ENCODE measurements around the gene MYO1E. TPM values are rescaled to one million over a fixed set of nuclear protein-coding genes. Genes with fewer than 3 reads are reported as not detected.

MYO1E gene
- total RNA-seq, 1 donor, result 93.5 TPM

DNA sequence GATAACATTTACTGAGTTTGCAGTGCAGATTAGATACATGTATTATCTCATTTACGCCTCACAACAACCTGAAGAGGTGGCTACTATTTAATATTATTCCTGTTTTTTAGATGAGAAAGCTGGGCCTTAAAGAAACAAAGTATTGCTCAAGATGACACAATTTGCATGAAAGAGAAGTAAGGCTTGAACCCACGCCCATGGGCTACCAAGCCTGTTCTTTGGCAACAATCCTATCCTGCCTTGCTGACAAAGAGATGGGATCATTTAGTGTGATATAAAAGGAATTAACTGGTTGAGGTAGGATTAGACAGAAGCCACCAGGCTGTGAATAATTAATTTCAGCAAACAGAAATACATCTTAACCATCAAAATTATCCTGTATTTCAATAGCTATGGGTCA lies 175.2 kb downstream of the MYO1E start:
- no peak overlapping the region for H3K4me3 ChIP-seq (ENCODE audit: low read depth, low read length)
- peak; percentile 35 for DNase-seq (ENCODE audit: low read depth)
- TF ChIP-seq, protein P1, sequence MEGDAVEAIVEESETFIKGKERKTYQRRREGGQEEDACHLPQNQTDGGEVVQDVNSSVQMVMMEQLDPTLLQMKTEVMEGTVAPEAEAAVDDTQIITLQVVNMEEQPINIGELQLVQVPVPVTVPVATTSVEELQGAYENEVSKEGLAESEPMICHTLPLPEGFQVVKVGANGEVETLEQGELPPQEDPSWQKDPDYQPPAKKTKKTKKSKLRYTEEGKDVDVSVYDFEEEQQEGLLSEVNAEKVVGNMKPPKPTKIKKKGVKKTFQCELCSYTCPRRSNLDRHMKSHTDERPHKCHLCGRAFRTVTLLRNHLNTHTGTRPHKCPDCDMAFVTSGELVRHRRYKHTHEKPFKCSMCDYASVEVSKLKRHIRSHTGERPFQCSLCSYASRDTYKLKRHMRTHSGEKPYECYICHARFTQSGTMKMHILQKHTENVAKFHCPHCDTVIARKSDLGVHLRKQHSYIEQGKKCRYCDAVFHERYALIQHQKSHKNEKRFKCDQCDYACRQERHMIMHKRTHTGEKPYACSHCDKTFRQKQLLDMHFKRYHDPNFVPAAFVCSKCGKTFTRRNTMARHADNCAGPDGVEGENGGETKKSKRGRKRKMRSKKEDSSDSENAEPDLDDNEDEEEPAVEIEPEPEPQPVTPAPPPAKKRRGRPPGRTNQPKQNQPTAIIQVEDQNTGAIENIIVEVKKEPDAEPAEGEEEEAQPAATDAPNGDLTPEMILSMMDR (IDR thresholded peaks at IDR 0.05; ENCODE audit: insufficient read depth, low read length), result no peak

DNA sequence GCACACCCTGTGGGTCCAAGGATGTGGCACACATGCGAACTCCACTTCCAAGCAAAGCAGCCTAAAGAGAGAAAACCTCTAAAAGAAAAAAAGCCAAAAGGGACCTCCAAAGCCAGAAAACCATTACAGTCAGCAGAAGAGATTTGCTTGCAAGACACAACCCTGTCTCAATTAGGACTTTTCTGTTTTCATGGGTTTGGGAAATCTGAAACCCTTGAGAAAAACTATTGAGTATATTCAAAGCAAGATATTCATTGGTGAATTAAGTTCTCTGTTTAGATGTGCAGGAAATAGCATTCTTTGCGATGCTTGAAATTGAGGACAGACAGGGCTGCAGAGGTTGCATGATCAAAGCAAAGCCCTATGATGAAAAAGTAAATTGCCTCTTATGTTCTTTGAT lies 176.3 kb downstream of the MYO1E start:
- no peak overlapping the region for H3K4me3 ChIP-seq (ENCODE audit: low read depth, low read length)
- no peak for DNase-seq (ENCODE audit: low read depth)
- TF ChIP-seq, protein P1 (IDR thresholded peaks at IDR 0.05; ENCODE audit: insufficient read depth, low read length), result no peak

DNA sequence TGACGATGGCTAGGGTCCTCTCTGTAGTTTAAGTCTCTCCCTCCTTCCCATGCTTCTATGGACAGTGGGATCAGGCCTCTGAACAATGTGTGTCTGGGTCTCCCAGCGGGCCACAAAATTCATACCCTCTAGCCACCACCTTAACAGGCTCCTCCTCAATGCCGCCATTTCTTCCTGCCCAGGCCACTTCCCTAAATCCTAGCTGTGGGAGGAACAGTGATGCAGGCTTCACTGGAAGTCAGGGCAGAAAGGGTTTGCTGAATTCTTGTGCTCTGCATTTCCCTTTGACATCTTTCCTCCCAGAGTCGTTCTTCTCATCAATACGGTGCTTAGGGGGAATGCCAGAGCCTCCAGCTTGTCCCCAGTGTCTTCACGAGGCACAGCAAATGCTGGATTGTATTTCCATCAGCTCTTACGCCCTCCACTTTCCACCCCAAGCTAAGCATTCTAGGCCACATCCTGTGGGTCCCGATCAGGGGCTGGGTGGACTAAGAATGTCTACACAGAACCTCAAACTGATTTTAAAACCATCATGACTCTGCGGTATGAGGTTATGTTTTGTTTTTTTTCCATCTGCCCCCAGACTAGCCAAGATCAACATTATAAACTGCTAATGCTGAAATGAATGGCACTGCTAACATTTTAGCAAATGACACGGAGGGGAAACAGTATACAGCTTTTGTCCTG lies 177.9 kb downstream of the MYO1E start:
- no peak for DNase-seq (ENCODE audit: low read depth)
- no peak overlapping the region for H3K4me3 ChIP-seq (ENCODE audit: low read depth, low read length)
- TF ChIP-seq, protein P1 (IDR thresholded peaks at IDR 0.05; ENCODE audit: insufficient read depth, low read length), result no peak

DNA sequence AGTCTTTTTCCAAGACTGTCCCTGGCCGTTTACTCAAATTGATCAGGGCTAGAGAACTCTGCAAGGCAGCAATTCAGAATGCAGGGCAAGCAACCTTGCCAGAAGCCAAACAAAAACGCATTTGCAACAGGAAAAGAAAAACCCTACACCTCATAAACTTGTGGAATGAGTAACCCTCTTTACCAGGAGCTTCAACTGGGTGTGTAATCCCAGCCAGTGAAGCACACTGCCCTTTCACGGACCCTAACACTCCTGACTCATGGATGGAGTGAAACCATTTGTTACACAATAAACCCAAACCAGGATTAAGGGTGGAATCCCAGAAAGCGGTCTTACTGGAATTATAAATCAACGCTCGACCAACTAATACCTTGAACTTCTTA lies 180.8 kb downstream of the MYO1E start:
- peak overlapping the region; percentile 2 for H3K4me3 ChIP-seq (ENCODE audit: low read depth, low read length)
- TF ChIP-seq, protein P1 (IDR thresholded peaks at IDR 0.05; ENCODE audit: insufficient read depth, low read length), result no peak
- peak; percentile 90 for DNase-seq (ENCODE audit: low read depth)

DNA sequence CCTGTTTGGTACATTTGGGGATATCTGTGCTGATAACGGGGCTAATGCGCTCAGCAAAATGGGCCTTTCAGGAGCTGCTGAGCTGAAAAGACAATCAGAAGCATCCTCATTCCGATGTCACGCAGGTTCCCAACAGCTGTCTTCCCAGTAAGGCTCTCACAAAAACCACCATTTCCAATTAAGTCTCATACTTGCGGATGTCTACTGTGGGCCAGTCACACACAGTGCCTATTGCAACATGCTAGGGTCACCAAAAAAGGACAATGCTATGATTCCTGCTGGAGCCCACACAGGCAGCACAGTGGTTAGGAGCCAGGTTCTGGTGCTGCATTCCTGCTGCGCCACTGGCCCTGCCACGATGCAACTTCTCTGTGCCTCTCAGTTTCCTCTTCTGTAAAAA lies 182.4 kb downstream of the MYO1E start:
- TF ChIP-seq, protein P1 (IDR thresholded peaks at IDR 0.05; ENCODE audit: insufficient read depth, low read length), result no peak
- DNase-seq (ENCODE audit: low read depth), result no peak

DNA sequence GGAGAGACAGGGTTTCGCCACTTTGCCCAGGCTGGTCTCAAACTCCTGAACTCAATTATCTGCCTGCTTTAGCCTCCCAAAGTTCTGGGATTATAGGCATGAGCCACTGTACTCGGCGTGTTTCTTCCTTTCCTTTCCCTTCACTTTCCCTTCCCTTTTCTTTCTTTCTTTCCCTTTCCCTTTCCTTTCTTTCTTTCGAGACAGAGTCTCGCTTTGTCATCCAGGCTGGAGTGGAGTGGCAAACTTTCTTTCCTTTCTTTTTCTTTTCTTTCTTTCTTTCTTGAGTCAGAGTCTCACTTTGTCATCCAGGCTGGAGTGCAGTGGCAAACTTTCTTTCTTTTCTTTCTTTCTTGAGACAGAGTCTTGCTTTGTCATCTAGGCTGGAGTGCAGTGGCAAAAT lies 183.4 kb downstream of the MYO1E start:
- H3K4me3 ChIP-seq (ENCODE audit: low read depth, low read length), result no peak overlapping the region
- TF ChIP-seq, protein P1 (IDR thresholded peaks at IDR 0.05; ENCODE audit: insufficient read depth, low read length), result no peak
- DNase-seq (ENCODE audit: low read depth), result no peak

More for the DNA sequence above, 182.4 kb downstream of the MYO1E start:
- no peak overlapping the region for H3K4me3 ChIP-seq (ENCODE audit: low read depth, low read length)

DNA sequence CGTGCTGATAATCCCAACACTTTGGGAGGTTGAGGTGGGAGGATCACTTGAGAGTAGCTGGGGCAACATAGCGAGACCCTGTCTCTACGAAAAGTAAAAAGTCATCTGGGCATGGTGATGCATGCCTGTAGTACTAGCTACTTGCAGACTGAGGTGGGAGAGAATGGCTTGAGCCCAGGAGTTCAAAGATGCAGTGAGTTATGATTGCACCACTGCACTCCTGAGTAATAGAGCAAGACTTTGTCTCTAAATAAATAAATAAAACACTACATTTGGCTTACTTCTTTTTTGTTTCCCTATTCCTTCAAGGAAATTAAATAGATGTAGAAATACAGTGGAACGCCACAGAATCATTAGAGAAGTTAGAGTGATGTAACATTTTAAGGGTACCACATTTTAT lies 186.2 kb downstream of the MYO1E start:
- DNase-seq (ENCODE audit: low read depth), result peak; percentile 70
- H3K4me3 ChIP-seq (ENCODE audit: low read depth, low read length), result no peak overlapping the region
- TF ChIP-seq, protein P1 (IDR thresholded peaks at IDR 0.05; ENCODE audit: insufficient read depth, low read length), result no peak

Measured in fibroblast of the aortic adventitia (primary cell).